Neural crest cell (in vitro differentiated cells): ENCODE measurements around the gene MGAT1. TPM values are rescaled to one million over a fixed set of nuclear protein-coding genes. Genes with fewer than 3 reads are reported as not detected.

Source experiments
- DNase-seq: peaks from one replicate; pipeline ENCODE4 v3.0.0; 2021; ENCODE audit warnings: low read depth, mixed read lengths, low spot score
- H3K27ac Mint-ChIP-seq: one replicate; pipeline ENCODE4 v1.8.0; 2021; ENCODE audit warnings: mild to moderate bottlenecking, mixed read lengths; ENCODE audit not compliant: unreplicated experiment
- H3K27me3 Mint-ChIP-seq: 2 replicates; pipeline ENCODE4 v1.8.0; 2021; ENCODE audit warnings: low read depth, mild to moderate bottlenecking, mixed read lengths
- H3K36me3 Mint-ChIP-seq: 2 replicates; pipeline ENCODE4 v1.8.0; 2021; ENCODE audit warnings: low read depth, mild to moderate bottlenecking, mixed read lengths
- H3K4me1 Mint-ChIP-seq: 2 replicates; pipeline ENCODE4 v1.8.0; 2021; ENCODE audit warnings: mixed read lengths
- H3K4me3 Mint-ChIP-seq: one replicate; pipeline ENCODE4 v1.8.0; 2021; ENCODE audit warnings: mild to moderate bottlenecking, mixed read lengths
- H3K9me3 Mint-ChIP-seq: 2 replicates; pipeline ENCODE4 v1.8.0; 2021; ENCODE audit warnings: mixed read lengths
- CTCF ChIP-seq: fragments of 200-600 bp; sonication (generic); conservative IDR thresholded peaks from 2 replicates; pipeline ENCODE4 v1.5.0; 2021; ENCODE audit warnings: antibody characterized with exemption, mild to moderate bottlenecking
- total RNA-seq: library from RNA; stranded (reverse); gene quantifications from 2 replicates; pipeline ENCODE4 v1.2.1, GENCODE V29; 2021

MGAT1 gene
- total RNA-seq, 1 donor from 2014 or later, result 57.1 TPM

- DNase-seq, result no peak
- no peak within 1 kb of the TSS for H3K27ac Mint-ChIP-seq
- no peaks in the 10 kb centered on the region for H3K4me1 Mint-ChIP-seq
- no peaks in the 10 kb centered on the region for H3K36me3 Mint-ChIP-seq
- peaks cover 53% of the 10 kb centered on the region for H3K27me3 Mint-ChIP-seq
- H3K9me3 Mint-ChIP-seq, result no peaks in the 10 kb centered on the region
- no peak within 1 kb of the TSS for H3K4me3 Mint-ChIP-seq
- no peak for TF ChIP-seq CTCF
Observed at GRCh38 chr5:180739958-180740357, 62.6 kb downstream of the MGAT1 start, which contains the start of gene OR2Y1. OR2Y1 (minus strand) TSS chr5:180740058; CDS start chr5:180740058, 0 bp downstream.

- Mint-ChIP-seq H3K27me3 (peaks cover 60% of the 10 kb centered on the region), H3K4me1 (no peaks in the 10 kb centered on the region), H3K9me3 (no peaks in the 10 kb centered on the region), H3K4me3 (no peak overlapping the region), H3K27ac (no peak overlapping the region), H3K36me3 (no peaks in the 10 kb centered on the region)
- TF ChIP-seq CTCF, result no peak
- no peak for DNase-seq
Observed at GRCh38 chr5:180739271-180739670, 63.3 kb downstream of the MGAT1 start.

GRCh38 chr5:180736536-180736935 is 66.1 kb downstream of the MGAT1 start:
- no peak for TF ChIP-seq CTCF
- Mint-ChIP-seq H3K27ac (no peak overlapping the region), H3K27me3 (peaks cover 80% of the 10 kb centered on the region), H3K36me3 (no peaks in the 10 kb centered on the region), H3K9me3 (no peaks in the 10 kb centered on the region), H3K4me1 (no peaks in the 10 kb centered on the region), H3K4me3 (no peak overlapping the region)
- no peak for DNase-seq

Other genes starting within 250 kb of the MGAT1 start
- not detected in 2 replicates for gene SCGB3A1, start 211.3 kb downstream of the MGAT1 start, total RNA-seq
- 13.1 and 15.7 TPM in 2 replicates for gene FLT4, start 153.2 kb downstream of the MGAT1 start, total RNA-seq
- gene OR2Y1, start 62.7 kb downstream of the MGAT1 start, total RNA-seq, result not detected in 2 replicates
- gene ZFP62, start 58.5 kb upstream of the MGAT1 start, total RNA-seq, result 41.6 and 44.4 TPM in 2 replicates
- gene BTNL8, start 96.4 kb upstream of the MGAT1 start, total RNA-seq, result not detected in 2 replicates
- not detected in 2 replicates for gene BTNL3, start 186.0 kb upstream of the MGAT1 start, total RNA-seq
- not detected in 2 replicates for gene BTNL9, start 237.5 kb upstream of the MGAT1 start, total RNA-seq